GM08714 (cell line): ENCODE measurements around the gene SAT2.
"Not testable (repeated sequence)": the region's sequence is repeated elsewhere in the genome, so short reads cannot be mapped to it uniquely, and the experiment has no call there.

ENCODE experiments used
- H3K4me3 ChIP-seq: fragments of 200-500 bp; sonication (Bioruptor generic); 2 replicates; pipeline ENCODE4 v1.5.1; 2014; ENCODE audit warnings: mild to moderate bottlenecking, low read length, inconsistent platforms
- ZNF274 ChIP-seq: IDR thresholded peaks from 2 replicates; pipeline ENCODE4 v1.6.1; 2012; ENCODE audit warnings: mild to moderate bottlenecking, low read depth, low read length

Gene SAT2

DNA sequence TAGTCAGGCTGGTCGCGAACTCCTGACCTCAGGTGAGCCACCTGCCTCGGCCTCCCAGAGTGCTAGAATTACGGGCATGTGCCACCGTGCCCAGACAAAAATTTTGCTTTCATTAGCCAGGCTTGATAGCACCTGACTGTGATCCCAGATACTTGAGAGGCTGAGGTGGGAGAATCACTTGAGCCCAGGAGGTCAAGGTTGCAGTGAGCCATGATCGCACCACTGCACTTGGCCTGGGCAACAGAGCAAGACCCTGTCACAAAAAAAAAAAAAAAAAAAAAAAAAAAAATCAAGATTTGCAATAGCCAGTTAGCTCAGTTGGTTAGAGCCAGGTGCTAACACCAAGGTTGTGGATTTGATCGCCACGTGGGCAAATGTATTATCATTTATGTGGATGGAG is 6.8 kb downstream of the SAT2 start:
- H3K4me3 ChIP-seq, result no peak overlapping the region
- TF ChIP-seq ZNF274, result no peak

DNA sequence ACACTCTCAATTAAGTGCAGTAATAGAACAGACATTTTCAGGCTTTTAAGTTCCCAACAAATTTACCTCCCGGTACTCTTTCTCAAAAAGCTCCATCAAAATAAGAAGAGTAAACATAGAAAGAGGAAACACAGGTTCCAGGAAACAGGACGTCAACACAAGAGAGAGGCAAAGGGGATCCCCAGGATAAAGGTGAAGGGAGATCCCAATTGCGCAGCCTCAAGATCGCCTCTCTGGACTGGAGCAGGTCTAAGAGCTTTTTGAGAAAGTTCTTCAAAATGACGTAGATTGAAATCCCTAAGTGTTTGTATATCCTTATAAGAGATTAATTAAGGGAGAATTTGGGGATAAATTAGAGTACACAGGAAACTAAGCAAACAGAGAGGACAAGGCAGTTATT is 9.0 kb downstream of the SAT2 start:
- TF ChIP-seq ZNF274, result no peak
- H3K4me3 ChIP-seq, result no peak overlapping the region

- TF ChIP-seq ZNF274, result no peak
- H3K4me3 ChIP-seq, result peak overlapping the region; percentile 63; the same call in 1 of the 2 replicates
These were observed 12.3 kb downstream of the SAT2 start for GRCh38 chr17:7615265-7615747.

DNA sequence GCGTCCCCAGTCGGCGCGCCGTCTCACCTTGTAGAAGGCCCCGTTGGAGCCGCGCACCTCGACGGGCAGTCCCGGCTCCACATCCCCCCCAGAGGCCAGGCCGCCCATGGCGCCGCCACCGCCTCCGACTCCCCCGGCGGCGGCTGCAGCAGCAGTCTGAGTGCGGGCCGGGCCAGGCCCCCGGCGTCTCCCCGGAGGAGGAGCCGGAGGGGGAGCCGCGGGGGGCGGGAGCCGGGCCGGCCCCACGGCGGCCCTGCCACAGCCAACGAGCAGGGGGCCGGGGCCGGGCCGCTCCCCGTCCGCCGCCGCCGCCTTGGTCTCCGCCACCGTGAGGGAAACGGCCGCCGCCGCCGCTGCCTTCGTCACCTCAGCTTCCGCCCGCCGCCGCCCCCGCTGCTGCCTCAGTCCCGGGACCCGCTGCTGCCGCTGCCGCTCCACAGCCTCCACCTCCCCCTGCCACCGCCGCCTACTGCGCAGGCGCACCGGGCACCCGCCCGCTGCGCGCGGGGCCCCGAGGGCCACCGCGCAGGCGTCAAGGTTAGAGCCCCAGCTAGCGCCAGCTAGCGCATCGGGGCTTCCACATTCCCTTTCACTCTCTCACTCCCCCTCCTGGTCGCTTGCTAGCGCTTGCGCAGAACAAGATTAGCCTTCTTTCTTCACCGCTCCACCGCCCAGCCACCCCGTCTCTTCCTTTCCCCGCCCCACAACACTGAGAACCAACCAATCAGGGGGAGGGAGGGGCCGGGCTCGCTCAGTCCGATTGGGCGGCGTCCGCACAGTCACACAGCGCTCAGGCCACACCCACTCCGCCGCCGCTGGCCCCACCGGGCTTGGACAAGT is 13.0 kb downstream of the SAT2 start, which contains the start of gene FXR2:
Gene FXR2, minus strand, starts transcription at position 473 of the 840 bp plus-strand sequence. Its CDS starts 365 bp downstream, at position 108.
- no peak for TF ChIP-seq ZNF274
- H3K4me3 ChIP-seq, result peak within 1 kb of the TSS; percentile 82

GRCh38 chr17:7613769-7614424 is 13.7 kb downstream of the SAT2 start:
- H3K4me3 ChIP-seq, result peak overlapping the region; percentile 82
- TF ChIP-seq ZNF274, result no peak

DNA sequence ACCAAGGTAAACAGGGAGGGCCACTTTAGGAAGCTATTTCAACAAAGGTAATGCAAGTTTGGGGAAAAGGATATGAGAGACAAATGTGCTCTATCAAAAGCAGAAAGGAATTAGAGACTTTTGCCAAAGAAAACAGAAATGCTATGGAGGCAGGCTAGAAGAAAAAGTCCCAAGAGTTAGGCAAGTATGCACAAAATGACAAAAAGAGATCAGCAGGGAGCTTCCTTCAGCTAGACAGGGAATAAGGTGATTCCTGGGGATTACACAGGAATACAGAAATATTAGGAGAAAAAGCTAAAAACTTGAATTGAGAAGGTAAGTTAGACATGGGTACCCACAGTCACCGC is 15.4 kb downstream of the SAT2 start:
- H3K4me3 ChIP-seq, result no peak overlapping the region
- TF ChIP-seq ZNF274, result no peak

GRCh38 chr17:7611635-7612293 is 15.9 kb downstream of the SAT2 start:
- no peak overlapping the region for H3K4me3 ChIP-seq
- TF ChIP-seq ZNF274, result no peak

- TF ChIP-seq ZNF274, result no peak
- H3K4me3 ChIP-seq, result no peak overlapping the region
These were observed 17.0 kb downstream of the SAT2 start for GRCh38 chr17:7610641-7611040.

- TF ChIP-seq ZNF274, result no peak
- H3K4me3 ChIP-seq, result no peak overlapping the region
These were observed 21.3 kb downstream of the SAT2 start for GRCh38 chr17:7606280-7606679.

DNA sequence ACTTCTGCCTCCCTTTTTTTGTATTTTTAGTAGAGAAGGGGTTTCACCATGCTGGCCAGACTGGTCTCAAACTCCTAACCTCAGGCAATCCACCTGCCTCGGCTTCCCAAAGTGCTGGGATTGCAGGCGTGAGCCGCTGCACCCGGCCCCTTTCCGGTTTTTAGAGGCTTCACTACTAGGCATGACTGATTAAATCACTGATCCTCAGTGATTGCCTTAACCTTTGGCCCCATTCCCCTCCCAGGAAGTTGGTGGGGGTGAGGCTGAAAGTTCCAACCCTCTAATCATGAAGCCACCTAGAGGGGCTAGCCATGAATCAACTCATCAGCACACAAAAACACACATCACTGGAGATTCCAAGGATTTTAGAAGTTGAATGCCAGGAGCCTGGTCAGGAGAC is 30.1 kb downstream of the SAT2 start:
- H3K4me3 ChIP-seq, result not testable (repeated sequence)

GRCh38 chr17:7593296-7593695 is 34.3 kb downstream of the SAT2 start:
- no peak for TF ChIP-seq ZNF274
- H3K4me3 ChIP-seq, result no peak overlapping the region

GRCh38 chr17:7592422-7593021 is 35.1 kb downstream of the SAT2 start:
- TF ChIP-seq ZNF274, result no peak
- H3K4me3 ChIP-seq, result no peak overlapping the region

- no peak overlapping the region for H3K4me3 ChIP-seq
- TF ChIP-seq ZNF274, result no peak
These were observed 36.0 kb downstream of the SAT2 start for GRCh38 chr17:7591596-7591995.

DNA sequence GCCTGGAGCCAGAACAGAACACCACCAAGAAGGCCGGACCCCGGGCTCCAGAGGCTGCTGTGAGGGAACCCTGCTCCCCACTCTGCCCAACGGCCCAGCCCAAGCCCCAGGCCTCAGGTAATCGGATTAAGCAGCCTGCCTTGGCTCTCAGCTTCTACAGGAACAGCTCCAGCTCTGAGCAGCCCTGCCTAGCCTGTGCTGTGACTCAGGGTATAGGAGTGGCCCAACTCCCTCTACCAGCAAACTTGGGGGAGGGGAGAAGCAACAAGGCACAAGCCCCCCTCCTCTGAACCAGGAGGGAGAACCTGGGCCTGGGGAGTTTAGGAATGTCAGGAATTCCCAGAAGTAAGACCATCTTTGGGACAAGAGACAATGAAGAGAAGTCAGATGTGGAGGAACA is 36.9 kb downstream of the SAT2 start:
- no peak for TF ChIP-seq ZNF274
- no peak overlapping the region for H3K4me3 ChIP-seq
